ENCODE measurements around the gene PDGFA. TPM values are rescaled to one million over a fixed set of nuclear protein-coding genes. Genes with fewer than 3 reads are reported as not detected.

PDGFA gene
- polyA plus RNA-seq, 1 experiment, result 17.4 TPM

- TF ChIP-seq, protein P1, sequence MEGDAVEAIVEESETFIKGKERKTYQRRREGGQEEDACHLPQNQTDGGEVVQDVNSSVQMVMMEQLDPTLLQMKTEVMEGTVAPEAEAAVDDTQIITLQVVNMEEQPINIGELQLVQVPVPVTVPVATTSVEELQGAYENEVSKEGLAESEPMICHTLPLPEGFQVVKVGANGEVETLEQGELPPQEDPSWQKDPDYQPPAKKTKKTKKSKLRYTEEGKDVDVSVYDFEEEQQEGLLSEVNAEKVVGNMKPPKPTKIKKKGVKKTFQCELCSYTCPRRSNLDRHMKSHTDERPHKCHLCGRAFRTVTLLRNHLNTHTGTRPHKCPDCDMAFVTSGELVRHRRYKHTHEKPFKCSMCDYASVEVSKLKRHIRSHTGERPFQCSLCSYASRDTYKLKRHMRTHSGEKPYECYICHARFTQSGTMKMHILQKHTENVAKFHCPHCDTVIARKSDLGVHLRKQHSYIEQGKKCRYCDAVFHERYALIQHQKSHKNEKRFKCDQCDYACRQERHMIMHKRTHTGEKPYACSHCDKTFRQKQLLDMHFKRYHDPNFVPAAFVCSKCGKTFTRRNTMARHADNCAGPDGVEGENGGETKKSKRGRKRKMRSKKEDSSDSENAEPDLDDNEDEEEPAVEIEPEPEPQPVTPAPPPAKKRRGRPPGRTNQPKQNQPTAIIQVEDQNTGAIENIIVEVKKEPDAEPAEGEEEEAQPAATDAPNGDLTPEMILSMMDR (IDR thresholded peaks at IDR 0.05; ENCODE audit: insufficient read depth, low read depth, low read length), result no peak
- Histone ChIP-seq H3K4me3 (ENCODE audit: low read depth, low read length) (no peak overlapping the region), H3K27me3 (ENCODE audit: control insufficient read depth, insufficient read depth, low read length) (peaks cover 13% of the 10 kb centered on the region), H3K36me3 (ENCODE audit: control insufficient read depth, insufficient read depth, low read length) (no peaks in the 10 kb centered on the region)
- no peak for DNase-seq (ENCODE audit: low read depth)
- CTCF ChIA-PET, result no interaction called here
- POLR2A ChIA-PET, result no interaction called here
Measured at GRCh38 chr7:450741-451140, 68.9 kb downstream of the PDGFA start.

- Histone ChIP-seq H3K4me3 (ENCODE audit: low read depth, low read length) (no peak overlapping the region), H3K36me3 (ENCODE audit: control insufficient read depth, insufficient read depth, low read length) (no peaks in the 10 kb centered on the region), H3K27me3 (ENCODE audit: control insufficient read depth, insufficient read depth, low read length) (peaks cover 13% of the 10 kb centered on the region)
- DNase-seq (ENCODE audit: low read depth), result no peak
- ChIA-PET POLR2A (no interaction called here), CTCF (interaction anchor here (1.4 kb wide), 1 partner anchor 10 kb away, joined by 3 read pairs; no protein-coding TSS in a partner anchor)
- TF ChIP-seq, protein P1 (IDR thresholded peaks at IDR 0.05; ENCODE audit: insufficient read depth, low read depth, low read length), result no peak
Measured at GRCh38 chr7:450036-450435, 69.6 kb downstream of the PDGFA start.

DNA sequence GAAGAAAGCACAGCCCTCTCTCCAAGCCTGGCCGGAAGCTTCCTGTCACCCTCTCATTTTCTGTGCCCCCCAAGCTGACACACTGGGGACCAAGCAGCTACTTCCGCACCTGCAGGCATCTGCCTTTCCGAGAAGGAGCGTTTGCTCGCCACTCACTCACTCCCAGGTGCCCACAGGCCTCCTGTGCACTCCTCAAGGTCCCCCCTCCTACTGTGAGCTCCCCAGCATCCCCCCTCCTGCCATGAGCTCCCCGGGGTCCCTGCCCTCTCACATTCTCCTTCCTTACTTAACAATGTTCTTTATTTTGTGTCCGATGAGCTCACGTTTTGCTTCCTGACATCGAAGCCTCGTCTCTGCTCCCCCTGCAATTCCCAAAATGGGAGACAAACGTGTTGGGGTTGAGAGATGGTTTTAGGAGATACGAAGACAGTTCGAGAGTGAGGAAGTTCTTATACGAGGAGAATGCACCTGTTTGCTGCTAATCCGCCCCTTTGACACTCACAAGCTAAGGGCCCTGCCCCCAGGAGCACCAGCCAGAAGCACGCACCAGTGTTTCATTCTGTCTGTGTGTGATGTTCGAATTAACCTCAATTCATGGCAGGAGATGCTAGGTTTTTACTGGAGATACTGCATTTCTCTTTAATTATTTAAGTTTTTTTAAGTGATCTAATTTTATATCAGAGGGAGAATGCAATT is 70.2 kb downstream of the PDGFA start:
- DNase-seq (ENCODE audit: low read depth), result no peak
- ChIA-PET CTCF (interaction anchor here (1.4 kb wide), 1 partner anchor 11 kb away, joined by 3 read pairs; no protein-coding TSS in a partner anchor), POLR2A (no interaction called here)
- H3K27me3 ChIP-seq (ENCODE audit: control insufficient read depth, insufficient read depth, low read length), result peaks cover 13% of the 10 kb centered on the region
- TF ChIP-seq, protein P1 (IDR thresholded peaks at IDR 0.05; ENCODE audit: insufficient read depth, low read depth, low read length), result no peak
- H3K36me3 ChIP-seq (ENCODE audit: control insufficient read depth, insufficient read depth, low read length), result no peaks in the 10 kb centered on the region
- H3K4me3 ChIP-seq (ENCODE audit: low read depth, low read length), result no peak overlapping the region

DNA sequence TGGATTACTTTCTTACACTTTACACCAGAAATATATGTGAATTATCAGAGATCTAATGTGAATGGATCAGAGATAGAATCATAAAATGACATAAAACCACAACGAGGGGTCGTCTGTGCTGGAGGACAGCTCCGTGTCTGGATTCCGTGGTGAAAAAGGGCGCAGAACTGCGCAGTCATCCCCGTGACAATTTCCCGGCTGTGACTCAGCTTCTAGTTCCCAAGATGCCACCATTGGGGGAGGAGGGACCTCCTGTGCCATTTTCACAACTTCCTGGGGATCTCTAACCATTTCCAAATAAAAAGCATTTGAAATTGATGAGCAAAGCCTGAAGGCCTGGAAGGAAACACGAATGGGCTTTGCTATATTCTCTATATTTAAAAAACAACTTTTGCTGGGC is 72.1 kb downstream of the PDGFA start:
- Histone ChIP-seq H3K4me3 (ENCODE audit: low read depth, low read length) (no peak overlapping the region), H3K36me3 (ENCODE audit: control insufficient read depth, insufficient read depth, low read length) (no peaks in the 10 kb centered on the region), H3K27me3 (ENCODE audit: control insufficient read depth, insufficient read depth, low read length) (peaks cover 9% of the 10 kb centered on the region)
- ChIA-PET CTCF (no interaction called here), POLR2A (no interaction called here)
- TF ChIP-seq, protein P1 (IDR thresholded peaks at IDR 0.05; ENCODE audit: insufficient read depth, low read depth, low read length), result no peak
- DNase-seq (ENCODE audit: low read depth), result no peak

Other genes with a start within 250 kb of the PDGFA start
- not detected in 2 replicates for gene FOXL3, start 229.7 kb downstream of the PDGFA start, polyA plus RNA-seq (2011; rRNA removed)
- 11.1 and 27.0 TPM in 2 replicates for gene DNAAF5, start 206.9 kb upstream of the PDGFA start, polyA plus RNA-seq (2011; rRNA removed)
- 7.3 and 7.4 TPM in 2 replicates for gene PRKAR1B, start 207.4 kb upstream of the PDGFA start, polyA plus RNA-seq (2011; rRNA removed)

Measured in BJ (cell line).